Astrocyte (in vitro differentiated cells and primary cell): ENCODE results near the gene GRIK5. TPM values are rescaled to one million over a fixed set of nuclear protein-coding genes. Genes with fewer than 3 reads are reported as not detected.
"Not testable (repeated sequence)": the region's sequence is repeated elsewhere in the genome, so short reads cannot be mapped to it uniquely, and the experiment has no call there.

Experiments
- DNase-seq: peaks from one replicate; pipeline ENCODE4 v3.0.0-alpha.2; 2010; ENCODE audit warnings: low read depth
- FAIRE-seq: peaks from 2 replicates; lab custom pipeline; 2011; peaks lifted over from hg19 to GRCh38; lab: Jason Lieb, UNC
- H2AFZ ChIP-seq: 2 replicates; pipeline ENCODE4 v1.6.0; 2012; ENCODE audit warnings: low read depth, low read length, inconsistent platforms
- H3K27ac ChIP-seq: 2 replicates; pipeline ENCODE4 v1.5.1; 2011; ENCODE audit warnings: low read depth, low read length, inconsistent platforms
- H3K27me3 ChIP-seq: 2 replicates; pipeline ENCODE4 v1.6.0; 2011; ENCODE audit warnings: low read length, inconsistent platforms; ENCODE audit not compliant: insufficient read depth
- H3K36me3 ChIP-seq: 2 replicates; pipeline ENCODE4 v1.5.1; 2011; ENCODE audit warnings: low read length, inconsistent platforms; ENCODE audit not compliant: insufficient read depth
- H3K4me1 ChIP-seq: 2 replicates; pipeline ENCODE4 v1.5.1; 2011; ENCODE audit warnings: low read length, inconsistent platforms; ENCODE audit not compliant: insufficient read depth
- H3K4me2 ChIP-seq: 2 replicates; pipeline ENCODE4 v1.6.0; 2012; ENCODE audit warnings: low read length, inconsistent platforms
- H3K4me3 ChIP-seq: 2 replicates; pipeline ENCODE4 v1.5.1; 2011; ENCODE audit warnings: low read depth, mild to moderate bottlenecking, low read length, inconsistent platforms; ENCODE audit not compliant: insufficient read depth
- H3K79me2 ChIP-seq: 2 replicates; pipeline ENCODE4 v1.6.0; 2012; ENCODE audit warnings: mild to moderate bottlenecking, low read length, inconsistent platforms; ENCODE audit not compliant: insufficient read depth
- H3K9ac ChIP-seq: 2 replicates; pipeline ENCODE4 v1.6.0; 2012; ENCODE audit warnings: mild to moderate bottlenecking, low read length, inconsistent platforms
- H3K9me3 ChIP-seq: 2 replicates; pipeline ENCODE4 v1.5.1; 2012; ENCODE audit warnings: low read depth, mild to moderate bottlenecking, low read length, inconsistent platforms; ENCODE audit not compliant: insufficient read depth
- H4K20me1 ChIP-seq: 2 replicates; pipeline ENCODE4 v1.6.0; 2012; ENCODE audit warnings: low read length, inconsistent platforms; ENCODE audit not compliant: insufficient read depth
- H3K27ac Mint-ChIP-seq: one replicate; pipeline ENCODE4 v1.8.0; 2021; ENCODE audit warnings: mild to moderate bottlenecking, mixed read lengths; ENCODE audit not compliant: unreplicated experiment
- H3K27me3 Mint-ChIP-seq: one replicate; pipeline ENCODE4 v1.8.0; 2021; ENCODE audit warnings: low read depth, mixed read lengths; ENCODE audit not compliant: unreplicated experiment
- H3K36me3 Mint-ChIP-seq: one replicate; pipeline ENCODE4 v1.8.0; 2021; ENCODE audit warnings: low read depth, mixed read lengths; ENCODE audit not compliant: unreplicated experiment
- H3K4me1 Mint-ChIP-seq: one replicate; pipeline ENCODE4 v1.8.0; 2021; ENCODE audit warnings: low read depth, mixed read lengths; ENCODE audit not compliant: unreplicated experiment
- H3K4me3 Mint-ChIP-seq: one replicate; pipeline ENCODE4 v1.8.0; 2021; ENCODE audit warnings: mild to moderate bottlenecking, moderate library complexity, mixed read lengths; ENCODE audit not compliant: unreplicated experiment
- H3K9me3 Mint-ChIP-seq: one replicate; pipeline ENCODE4 v1.8.0; 2021; ENCODE audit warnings: mild to moderate bottlenecking, mixed read lengths; ENCODE audit not compliant: unreplicated experiment
- CTCF ChIP-seq: IDR thresholded peaks from 2 replicates; pipeline ENCODE4 v1.5.1; 2011; ENCODE audit warnings: low read depth, mild to moderate bottlenecking, inconsistent platforms, low read length, moderate library complexity; ENCODE audit not compliant: insufficient read depth
- EZH2 ChIP-seq: IDR thresholded peaks from 2 replicates; pipeline ENCODE4 v1.6.1; 2012; ENCODE audit warnings: mild to moderate bottlenecking, low read length, inconsistent platforms; ENCODE audit not compliant: insufficient read depth
- total RNA-seq: library from RNA; stranded (reverse); gene quantifications from 2 replicates; pipeline ENCODE4 v1.2.1, GENCODE V29; 2021

GRIK5 gene
- total RNA-seq, 1 donor from 2014 or later: 9.2 TPM

- no peak for FAIRE-seq
- Histone ChIP-seq H3K4me2 (no peak overlapping the region), H3K79me2 (no peaks in the 10 kb centered on the region), H3K9ac (no peak overlapping the region), H3K27ac (no peak overlapping the region), H3K27me3 (no peaks in the 10 kb centered on the region), H3K4me3 (no peak overlapping the region), H3K36me3 (no peaks in the 10 kb centered on the region), H4K20me1 (no peaks in the 10 kb centered on the region), H3K4me1 (no peaks in the 10 kb centered on the region), H2AFZ (no peak overlapping the region), H3K9me3 (no peaks in the 10 kb centered on the region)
- no peak overlapping the region for H3K27ac Mint-ChIP-seq
- no peak overlapping the region for H3K4me3 Mint-ChIP-seq
- peaks cover 4% of the 10 kb centered on the region for H3K9me3 Mint-ChIP-seq
- TF ChIP-seq CTCF (no peak), EZH2 (no peak)
- peaks cover 3% of the 10 kb centered on the region for H3K4me1 Mint-ChIP-seq
- peaks cover 5% of the 10 kb centered on the region for H3K27me3 Mint-ChIP-seq
- H3K36me3 Mint-ChIP-seq: no peaks in the 10 kb centered on the region
- no peak for DNase-seq
Observed at GRCh38 chr19:42048992-42049391, 21.0 kb downstream of the GRIK5 start.

GRCh38 chr19:42045575-42045974 lies 24.4 kb downstream of the GRIK5 start:
- H3K4me1 ChIP-seq: no peaks in the 10 kb centered on the region
- no peaks in the 10 kb centered on the region for H3K36me3 ChIP-seq
- H3K9ac ChIP-seq: no peak overlapping the region
- FAIRE-seq: no peak
- H3K9me3 ChIP-seq: no peaks in the 10 kb centered on the region
- peaks cover 4% of the 10 kb centered on the region for H3K36me3 Mint-ChIP-seq
- H3K79me2 ChIP-seq: no peaks in the 10 kb centered on the region
- no peaks in the 10 kb centered on the region for H3K9me3 Mint-ChIP-seq
- no peak for TF ChIP-seq CTCF
- no peak for TF ChIP-seq EZH2
- H3K27me3 ChIP-seq: no peaks in the 10 kb centered on the region
- no peaks in the 10 kb centered on the region for H4K20me1 ChIP-seq
- no peak overlapping the region for H3K4me3 ChIP-seq
- H3K4me2 ChIP-seq: no peak overlapping the region
- H2AFZ ChIP-seq: no peak overlapping the region
- no peaks in the 10 kb centered on the region for H3K4me1 Mint-ChIP-seq
- no peak overlapping the region for H3K27ac ChIP-seq
- H3K4me3 Mint-ChIP-seq: no peak overlapping the region
- H3K27me3 Mint-ChIP-seq: peaks cover 8% of the 10 kb centered on the region
- DNase-seq: no peak
- H3K27ac Mint-ChIP-seq: no peak overlapping the region

- no peak for FAIRE-seq
- no peaks in the 10 kb centered on the region for H3K9me3 ChIP-seq
- H3K79me2 ChIP-seq: no peaks in the 10 kb centered on the region
- Mint-ChIP-seq H3K27me3 (peaks cover 8% of the 10 kb centered on the region), H3K9me3 (no peaks in the 10 kb centered on the region), H3K4me1 (no peaks in the 10 kb centered on the region), H3K4me3 (no peak overlapping the region), H3K36me3 (peaks cover 7% of the 10 kb centered on the region), H3K27ac (no peak overlapping the region)
- no peak overlapping the region for H3K27ac ChIP-seq
- H4K20me1 ChIP-seq: no peaks in the 10 kb centered on the region
- DNase-seq: no peak
- no peak overlapping the region for H3K4me2 ChIP-seq
- H3K4me1 ChIP-seq: no peaks in the 10 kb centered on the region
- no peak overlapping the region for H3K9ac ChIP-seq
- TF ChIP-seq EZH2 (no peak), CTCF (no peak)
- no peak overlapping the region for H2AFZ ChIP-seq
- no peak overlapping the region for H3K4me3 ChIP-seq
- H3K27me3 ChIP-seq: no peaks in the 10 kb centered on the region
- H3K36me3 ChIP-seq: no peaks in the 10 kb centered on the region
Observed at GRCh38 chr19:42042455-42043170, 27.4 kb downstream of the GRIK5 start.

GRCh38 chr19:42040491-42040890 lies 29.5 kb downstream of the GRIK5 start:
- not testable (repeated sequence) for H3K4me1 Mint-ChIP-seq, H3K4me3 ChIP-seq, FAIRE-seq, H3K4me2 ChIP-seq, H3K79me2 ChIP-seq, H3K36me3 Mint-ChIP-seq, H3K9me3 Mint-ChIP-seq, H3K4me1 ChIP-seq, H2AFZ ChIP-seq, H4K20me1 ChIP-seq, H3K27me3 ChIP-seq, H3K27me3 Mint-ChIP-seq, H3K27ac Mint-ChIP-seq, DNase-seq, H3K9ac ChIP-seq, H3K36me3 ChIP-seq, H3K27ac ChIP-seq, H3K4me3 Mint-ChIP-seq, H3K9me3 ChIP-seq
